Measurements from ENCODE around the gene LKAAEAR1. TPM values are rescaled to one million over a fixed set of nuclear protein-coding genes. Genes with fewer than 3 reads are reported as not detected.

The LKAAEAR1 gene
- total RNA-seq, 2 experiments from 2014 or later = not detected

DNA sequence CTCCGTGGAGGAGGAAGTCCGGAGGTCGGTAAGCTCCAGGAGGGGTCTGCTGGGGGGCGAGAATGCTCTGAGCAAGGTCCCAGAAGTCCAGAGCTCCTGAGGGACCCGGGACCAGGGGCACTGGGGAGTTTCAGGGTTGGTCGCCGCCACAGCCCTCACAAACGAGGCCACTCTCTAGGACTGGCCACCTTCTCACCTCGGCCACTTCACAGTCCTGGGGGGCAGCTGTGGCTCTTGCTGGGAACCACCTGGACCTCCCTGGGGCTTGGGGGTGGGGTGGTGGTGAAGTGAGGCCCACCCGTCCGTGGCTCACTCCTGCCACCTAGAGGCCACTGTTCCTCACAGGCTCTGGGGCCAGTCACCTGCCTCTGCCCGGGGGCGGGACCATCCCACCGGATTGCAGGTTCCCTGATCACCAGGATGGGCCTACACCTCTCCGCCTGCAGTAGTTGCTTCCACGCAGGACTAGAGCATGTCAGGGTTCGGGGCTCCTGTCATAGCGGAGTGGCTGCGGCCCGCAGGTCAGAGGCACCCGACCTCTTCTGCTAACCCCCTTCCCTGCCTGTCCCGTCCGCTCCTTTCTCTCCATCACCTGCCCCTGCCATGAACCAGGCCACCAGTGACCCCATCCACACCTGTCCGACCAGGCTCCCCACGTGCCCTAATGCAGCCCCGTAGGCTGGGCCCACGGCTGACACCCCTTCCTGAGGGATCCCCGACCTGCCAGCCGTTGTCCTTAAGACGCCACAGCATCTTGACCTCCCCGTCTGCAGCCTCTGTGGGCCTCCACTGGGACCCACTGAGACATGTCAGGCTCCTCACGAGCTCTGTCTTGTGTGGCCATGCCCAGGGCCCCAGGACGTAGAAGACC is 26.3 kb downstream of the LKAAEAR1 start:
- TF ChIP-seq, protein P1, sequence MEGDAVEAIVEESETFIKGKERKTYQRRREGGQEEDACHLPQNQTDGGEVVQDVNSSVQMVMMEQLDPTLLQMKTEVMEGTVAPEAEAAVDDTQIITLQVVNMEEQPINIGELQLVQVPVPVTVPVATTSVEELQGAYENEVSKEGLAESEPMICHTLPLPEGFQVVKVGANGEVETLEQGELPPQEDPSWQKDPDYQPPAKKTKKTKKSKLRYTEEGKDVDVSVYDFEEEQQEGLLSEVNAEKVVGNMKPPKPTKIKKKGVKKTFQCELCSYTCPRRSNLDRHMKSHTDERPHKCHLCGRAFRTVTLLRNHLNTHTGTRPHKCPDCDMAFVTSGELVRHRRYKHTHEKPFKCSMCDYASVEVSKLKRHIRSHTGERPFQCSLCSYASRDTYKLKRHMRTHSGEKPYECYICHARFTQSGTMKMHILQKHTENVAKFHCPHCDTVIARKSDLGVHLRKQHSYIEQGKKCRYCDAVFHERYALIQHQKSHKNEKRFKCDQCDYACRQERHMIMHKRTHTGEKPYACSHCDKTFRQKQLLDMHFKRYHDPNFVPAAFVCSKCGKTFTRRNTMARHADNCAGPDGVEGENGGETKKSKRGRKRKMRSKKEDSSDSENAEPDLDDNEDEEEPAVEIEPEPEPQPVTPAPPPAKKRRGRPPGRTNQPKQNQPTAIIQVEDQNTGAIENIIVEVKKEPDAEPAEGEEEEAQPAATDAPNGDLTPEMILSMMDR (conservative IDR thresholded peaks at IDR 0.05; ENCODE audit: low read length) = peak; percentile 82
- TF ChIP-seq EZH2phosphoT487 (IDR thresholded peaks at IDR 0.05; ENCODE audit: borderline replicate concordance, low read depth, low read length) = no peak
- H3K9me3 ChIP-seq (ENCODE audit: low read length) = no peaks in the 10 kb centered on the region
- peak; percentile 75 for DNase-seq (ENCODE audit: low spot score)
- H3K4me1 ChIP-seq (ENCODE audit: insufficient read depth, low read length, poor library complexity, severe bottlenecking) = peaks cover 22% of the 10 kb centered on the region
- no peaks in the 10 kb centered on the region for H4K20me1 ChIP-seq (ENCODE audit: insufficient read depth, low read length)
- H2AFZ ChIP-seq (ENCODE audit: low read length) = no peak overlapping the region
- no peaks in the 10 kb centered on the region for H3K36me3 ChIP-seq (ENCODE audit: insufficient read depth, low read length)
- no peak overlapping the region for H3K4me2 ChIP-seq (ENCODE audit: low read length)
- intact Hi-C loops (cut with micrococcal nuclease; ENCODE audit: unreplicated experiment) = no loop called here
- no TSS peak for BruUV-seq (replicated peaks)
- POLR2A ChIA-PET = no interaction called here
- H3K79me2 ChIP-seq (ENCODE audit: insufficient read depth, low read depth, low read length) = no peaks in the 10 kb centered on the region
- CTCF ChIA-PET (ENCODE audit: unreplicated experiment) = no interaction called here
- no peak overlapping the region for H3K27ac ChIP-seq (ENCODE audit: low read depth, low read length, poor library complexity, severe bottlenecking)
- no peaks in the 10 kb centered on the region for H3K9me2 ChIP-seq (ENCODE audit: insufficient read depth, low read length)
- H3K4me3 ChIP-seq (ENCODE audit: low read depth, low read length, poor library complexity, severe bottlenecking) = no peak overlapping the region

DNA sequence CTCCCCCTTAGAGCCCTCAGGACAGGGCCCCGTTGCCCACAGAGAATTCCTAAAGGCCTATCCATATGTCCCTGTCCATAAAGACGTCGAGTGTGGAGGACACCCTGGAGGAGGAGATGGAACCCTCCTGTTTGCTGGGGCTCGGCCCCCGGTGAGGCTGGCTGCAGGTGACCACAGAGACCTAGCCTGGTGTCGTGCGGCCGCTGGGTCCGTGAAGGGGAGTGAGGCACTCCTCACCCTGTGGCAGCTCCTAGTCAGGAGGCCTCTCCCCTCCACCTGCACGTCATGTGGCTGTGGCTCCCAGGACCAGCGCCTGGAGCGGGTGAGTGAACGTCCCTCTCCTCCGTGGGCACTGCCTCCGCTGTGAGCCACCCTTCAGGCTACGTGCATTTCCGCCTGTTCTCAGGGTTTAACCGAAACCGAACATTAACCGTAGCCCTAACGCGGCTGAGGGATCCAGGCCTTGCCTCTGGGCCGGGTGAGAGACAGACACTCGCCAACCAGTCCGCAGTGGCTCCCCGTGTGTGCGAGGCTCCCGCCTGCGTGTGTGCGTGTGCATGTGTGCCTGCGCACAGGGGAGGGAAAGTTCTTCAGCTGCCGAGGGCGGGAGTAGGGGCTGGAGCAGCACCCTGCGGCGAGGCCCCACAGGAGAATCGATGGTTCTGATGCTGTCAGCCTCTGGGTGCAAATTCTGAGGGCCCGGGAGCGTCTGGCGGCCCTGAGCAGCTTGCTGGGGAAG is 27.1 kb downstream of the LKAAEAR1 start:
- no peak overlapping the region for H3K4me2 ChIP-seq (ENCODE audit: low read length)
- no peaks in the 10 kb centered on the region for H3K36me3 ChIP-seq (ENCODE audit: insufficient read depth, low read length)
- no peaks in the 10 kb centered on the region for H3K9me2 ChIP-seq (ENCODE audit: insufficient read depth, low read length)
- DNase-seq (ENCODE audit: low spot score) = no peak
- no peaks in the 10 kb centered on the region for H3K9me3 ChIP-seq (ENCODE audit: low read length)
- H3K27ac ChIP-seq (ENCODE audit: low read depth, low read length, poor library complexity, severe bottlenecking) = no peak overlapping the region
- POLR2A ChIA-PET = no interaction called here
- no peak overlapping the region for H3K4me3 ChIP-seq (ENCODE audit: low read depth, low read length, poor library complexity, severe bottlenecking)
- no peak for TF ChIP-seq EZH2phosphoT487 (IDR thresholded peaks at IDR 0.05; ENCODE audit: borderline replicate concordance, low read depth, low read length)
- TF ChIP-seq, protein P1 (conservative IDR thresholded peaks at IDR 0.05; ENCODE audit: low read length) = no peak
- H4K20me1 ChIP-seq (ENCODE audit: insufficient read depth, low read length) = no peaks in the 10 kb centered on the region
- H3K79me2 ChIP-seq (ENCODE audit: insufficient read depth, low read depth, low read length) = no peaks in the 10 kb centered on the region
- H3K4me1 ChIP-seq (ENCODE audit: insufficient read depth, low read length, poor library complexity, severe bottlenecking) = peaks cover 15% of the 10 kb centered on the region
- no peak overlapping the region for H2AFZ ChIP-seq (ENCODE audit: low read length)
- intact Hi-C loops (cut with micrococcal nuclease; ENCODE audit: unreplicated experiment) = no loop called here
- BruUV-seq (replicated peaks) = no TSS peak
- CTCF ChIA-PET (ENCODE audit: unreplicated experiment) = no interaction called here

DNA sequence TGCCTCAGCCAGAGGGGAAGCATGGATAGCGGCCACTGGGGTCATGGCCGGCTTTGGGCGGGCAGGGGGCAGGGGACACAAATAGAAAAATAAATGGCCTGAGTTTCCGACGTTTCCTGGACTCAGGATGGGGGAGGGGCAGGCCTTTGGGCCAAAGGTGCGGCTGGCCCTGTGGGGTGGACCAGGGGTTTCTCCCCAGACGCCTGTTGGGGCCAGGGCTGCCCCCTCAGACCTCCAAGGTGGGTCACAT is 27.6 kb downstream of the LKAAEAR1 start:
- no peak for DNase-seq (ENCODE audit: low spot score)
- intact Hi-C loops (cut with micrococcal nuclease; ENCODE audit: unreplicated experiment) = no loop called here
- POLR2A ChIA-PET = no interaction called here
- Histone ChIP-seq H3K4me3 (ENCODE audit: low read depth, low read length, poor library complexity, severe bottlenecking) (no peak overlapping the region), H3K9me2 (ENCODE audit: insufficient read depth, low read length) (no peaks in the 10 kb centered on the region), H3K27ac (ENCODE audit: low read depth, low read length, poor library complexity, severe bottlenecking) (no peak overlapping the region), H4K20me1 (ENCODE audit: insufficient read depth, low read length) (no peaks in the 10 kb centered on the region), H3K4me2 (ENCODE audit: low read length) (no peak overlapping the region), H3K4me1 (ENCODE audit: insufficient read depth, low read length, poor library complexity, severe bottlenecking) (peaks cover 14% of the 10 kb centered on the region), H2AFZ (ENCODE audit: low read length) (no peak overlapping the region), H3K36me3 (ENCODE audit: insufficient read depth, low read length) (no peaks in the 10 kb centered on the region), H3K9me3 (ENCODE audit: low read length) (no peaks in the 10 kb centered on the region), H3K79me2 (ENCODE audit: insufficient read depth, low read depth, low read length) (no peaks in the 10 kb centered on the region)
- no peak for TF ChIP-seq EZH2phosphoT487 (IDR thresholded peaks at IDR 0.05; ENCODE audit: borderline replicate concordance, low read depth, low read length)
- CTCF ChIA-PET (ENCODE audit: unreplicated experiment) = no interaction called here
- no TSS peak for BruUV-seq (replicated peaks)

Data from OCI-LY7 (cell line).